NCI-H510A (cell line): ENCODE data around the gene SCFD2.

Experiments
- DNase-seq: peaks from one replicate; lab custom pipeline; 2025; lab: John Stamatoyannopoulos, UW

The SCFD2 gene

DNA sequence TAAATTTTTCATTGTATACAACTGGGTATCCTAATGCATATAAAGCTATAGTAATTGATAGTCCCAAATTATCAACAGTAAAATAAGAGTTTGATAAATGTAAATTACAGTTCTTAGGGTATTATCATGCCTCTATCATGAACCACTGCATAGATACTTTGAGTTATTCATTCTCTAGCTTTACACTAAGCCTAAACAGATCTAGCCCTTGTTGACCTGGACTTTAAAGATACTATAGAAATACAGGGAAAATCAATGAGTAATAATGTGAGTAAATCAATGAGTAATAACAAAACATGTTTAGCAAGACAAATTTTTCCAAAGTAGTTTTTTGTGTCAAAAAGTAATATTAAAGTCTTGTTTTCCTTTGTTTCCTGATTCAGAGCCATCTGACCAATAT, 228.4 kb downstream of the SCFD2 start:
- no peak for DNase-seq

DNA sequence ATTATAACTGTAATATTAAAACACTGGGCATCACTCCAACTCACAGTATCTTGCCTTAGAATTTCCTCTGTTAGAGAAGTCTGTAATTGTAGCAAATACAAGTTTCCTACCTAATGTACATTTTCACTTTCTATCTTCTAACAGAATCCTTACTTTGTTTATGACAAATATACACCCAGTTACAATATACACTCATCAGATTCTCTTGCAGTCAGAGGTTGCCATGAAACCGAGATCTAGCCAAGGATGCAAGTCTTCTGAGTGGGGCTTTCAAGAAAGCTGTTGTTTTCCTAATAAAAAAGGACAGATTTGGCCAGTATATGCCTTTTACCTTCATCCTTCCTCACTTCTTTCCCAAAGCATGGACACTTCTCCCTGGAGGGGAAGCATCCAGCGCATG, 228.9 kb downstream of the SCFD2 start:
- no peak for DNase-seq

DNA sequence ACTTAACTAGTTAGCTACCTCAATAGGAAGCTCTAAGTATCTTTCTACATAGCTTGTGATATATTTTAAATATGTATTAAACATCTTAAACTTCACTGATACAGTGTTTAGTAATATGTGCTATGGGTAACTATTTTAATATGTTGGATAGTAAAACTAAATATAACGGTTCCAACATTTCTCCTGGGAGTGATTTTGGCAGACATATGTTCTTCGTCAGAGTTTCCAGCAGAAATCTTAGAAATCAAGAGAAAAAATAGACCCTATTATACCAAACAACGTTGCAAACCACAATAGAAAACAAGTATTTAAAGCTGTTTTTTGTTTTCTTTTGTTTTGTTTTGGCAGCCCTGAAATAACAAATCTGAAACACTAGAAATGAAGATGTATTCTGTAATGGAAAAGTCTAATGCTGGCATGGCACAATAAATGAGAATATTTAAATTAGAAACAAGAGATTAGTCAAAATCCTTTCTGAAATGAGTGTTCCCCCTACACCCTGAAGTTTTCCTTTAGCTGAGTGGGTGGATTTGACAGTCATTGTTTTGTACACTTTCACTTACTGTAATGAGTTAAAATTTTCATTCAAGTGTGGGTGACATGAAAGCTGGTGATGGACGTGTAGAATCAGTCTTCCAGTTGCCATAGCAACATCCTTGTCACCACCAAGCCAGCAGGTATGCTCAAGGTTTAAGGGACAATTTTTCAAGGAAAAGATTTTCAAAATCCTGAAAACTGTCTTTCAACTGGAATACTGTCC, 233.5 kb downstream of the SCFD2 start:
- no peak for DNase-seq

DNA sequence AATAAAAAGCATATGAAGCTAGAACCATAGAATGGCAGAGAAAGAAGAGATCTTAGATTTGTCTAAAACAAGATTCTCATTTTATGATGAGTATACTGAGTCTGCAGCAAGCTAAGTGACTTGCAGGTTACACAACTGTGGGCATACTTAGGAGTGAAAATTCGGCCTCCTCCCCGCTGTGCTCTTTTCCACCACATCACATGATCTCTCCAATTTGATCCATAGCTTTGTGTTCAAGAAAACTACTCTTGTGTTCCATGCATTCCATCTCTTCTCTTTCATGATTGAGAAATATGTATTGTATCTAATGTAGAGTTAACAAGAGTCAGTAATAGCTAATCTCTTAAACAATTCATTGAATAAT, 234.3 kb downstream of the SCFD2 start:
- DNase-seq = no peak

DNA sequence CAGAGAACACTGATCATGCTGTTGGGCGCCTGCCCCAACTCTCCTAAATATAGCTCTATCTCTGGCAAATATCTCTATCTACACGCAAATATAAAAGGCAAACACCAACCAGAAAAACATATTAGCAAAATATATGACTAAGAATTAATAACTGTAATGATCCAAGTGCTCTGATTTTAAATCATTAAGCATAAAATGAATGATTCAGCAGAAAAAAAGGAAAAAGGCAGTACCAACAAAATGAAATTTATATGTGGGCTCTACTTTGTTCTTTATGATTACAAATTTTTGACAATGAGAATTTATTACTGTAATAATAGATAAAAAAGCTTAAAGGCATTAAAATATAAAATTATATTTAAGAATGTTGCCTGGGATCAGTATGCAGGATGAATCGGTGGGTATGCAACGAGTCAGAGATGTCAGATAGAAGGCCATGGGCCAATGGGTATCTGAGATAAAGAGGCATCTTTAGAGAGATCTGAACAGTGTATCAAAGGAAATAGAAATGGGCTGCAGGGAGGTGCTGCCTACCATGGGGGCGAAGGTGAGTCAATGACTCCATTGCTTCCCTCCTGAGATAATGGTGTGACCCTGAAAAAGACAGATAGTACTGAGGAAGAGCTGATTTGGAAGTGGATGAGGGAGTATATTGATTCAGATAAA, 234.8 kb downstream of the SCFD2 start:
- no peak for DNase-seq

DNA sequence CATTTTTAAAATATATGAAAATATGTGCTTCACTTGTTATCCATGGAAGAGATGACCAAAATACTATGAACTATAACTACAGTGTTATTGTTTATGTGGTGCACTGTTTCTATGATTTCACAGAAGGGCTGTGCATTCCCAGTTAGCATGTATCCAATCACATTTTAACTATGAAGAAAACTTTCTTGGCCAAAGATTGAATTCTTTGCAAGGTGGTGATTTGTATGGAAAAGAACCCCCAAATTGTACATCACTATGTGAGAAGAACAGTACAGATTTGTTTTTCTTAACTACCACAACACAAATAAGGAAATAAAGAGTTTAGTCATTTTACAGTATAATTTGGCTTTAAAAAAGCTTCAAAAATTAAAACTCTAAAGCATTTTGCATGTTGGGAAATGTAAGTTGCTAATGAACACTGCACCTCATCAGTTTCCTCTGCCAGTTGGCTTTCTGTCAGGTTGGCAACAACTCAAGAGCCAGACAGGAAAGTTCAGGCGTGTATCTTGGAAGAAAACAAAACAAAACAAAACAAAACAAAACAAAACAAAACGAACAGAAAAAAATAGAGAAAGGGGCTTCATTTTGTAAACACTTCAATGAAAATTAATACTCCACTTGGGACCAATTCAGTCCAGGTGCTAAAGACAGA, 237.0 kb downstream of the SCFD2 start:
- DNase-seq = no peak

DNA sequence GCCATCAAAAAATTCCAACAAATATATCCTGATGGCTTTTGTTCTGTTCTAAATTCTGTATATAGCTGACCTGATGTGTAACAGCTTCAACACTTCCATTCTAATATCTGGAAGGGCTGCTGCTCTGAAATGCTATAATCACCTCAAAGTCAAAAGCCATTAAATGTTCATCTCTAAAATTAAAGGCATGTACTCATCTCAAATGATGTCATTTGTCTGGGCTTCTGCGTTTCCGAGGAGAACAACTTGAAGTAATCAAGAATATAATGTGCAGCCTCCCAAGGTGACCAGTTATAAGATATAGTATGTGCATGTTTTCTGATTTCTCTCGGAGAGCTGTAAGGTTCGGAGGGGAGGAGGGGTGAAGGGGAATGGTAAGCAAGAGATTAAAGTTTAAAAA, 237.6 kb downstream of the SCFD2 start:
- no peak for DNase-seq

DNA sequence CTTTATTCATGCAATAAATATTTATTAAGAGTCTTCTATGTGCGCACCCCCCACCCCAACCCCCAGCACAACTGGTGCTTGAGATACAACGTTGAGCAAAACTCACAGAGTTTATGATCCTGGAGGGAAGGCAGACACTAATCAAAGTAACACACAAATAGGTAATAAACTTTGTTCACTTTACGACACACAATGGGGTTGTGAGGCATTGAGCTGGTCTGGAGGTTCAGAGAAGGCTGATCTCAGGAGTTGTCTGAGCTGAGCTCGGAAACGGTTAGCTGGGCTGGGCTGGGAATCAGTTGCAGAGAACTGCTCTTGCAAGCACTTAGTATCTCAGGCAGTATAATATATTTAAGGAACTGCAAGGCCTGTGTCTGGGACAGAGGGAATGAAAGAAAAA, 238.5 kb downstream of the SCFD2 start:
- DNase-seq = no peak

DNA sequence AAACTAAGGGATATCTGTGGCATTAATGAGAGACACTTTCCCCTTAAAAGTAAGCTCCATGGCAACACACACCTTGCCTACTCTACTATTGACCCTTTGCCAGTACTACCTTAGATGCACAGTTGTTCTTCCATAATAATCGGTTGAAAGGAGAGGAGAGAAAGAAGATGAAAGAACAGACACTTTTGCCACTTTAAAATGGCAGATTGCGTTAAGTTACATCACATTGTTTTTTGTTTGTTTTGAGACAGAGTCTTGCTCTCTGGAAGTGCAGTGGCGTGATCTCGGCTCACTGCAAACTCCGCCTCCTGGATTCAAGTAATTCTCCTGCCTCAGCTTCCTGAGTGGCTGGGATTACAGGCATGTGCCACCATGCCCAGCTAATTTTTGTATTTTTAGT, 239.8 kb downstream of the SCFD2 start:
- DNase-seq = no peak

DNA sequence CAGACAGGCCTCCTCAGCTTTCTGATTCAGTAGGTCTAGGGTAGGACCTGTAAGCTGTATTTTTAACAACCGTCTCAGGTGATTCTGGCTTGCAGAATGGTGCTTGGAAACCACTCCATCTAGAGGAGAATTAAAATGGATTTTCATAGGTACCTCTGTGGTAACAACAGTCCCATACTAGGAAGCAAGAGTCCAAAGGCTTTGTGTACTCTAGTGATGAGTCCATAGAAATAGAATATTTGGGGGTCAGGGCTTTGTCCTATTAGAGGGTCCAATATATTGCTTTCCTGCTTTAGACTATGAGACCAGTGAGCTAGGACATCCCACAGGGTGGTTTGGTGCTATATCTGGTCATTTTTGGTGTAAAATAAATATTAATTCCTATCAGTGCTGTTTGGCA, 242.0 kb downstream of the SCFD2 start:
- no peak for DNase-seq

DNA sequence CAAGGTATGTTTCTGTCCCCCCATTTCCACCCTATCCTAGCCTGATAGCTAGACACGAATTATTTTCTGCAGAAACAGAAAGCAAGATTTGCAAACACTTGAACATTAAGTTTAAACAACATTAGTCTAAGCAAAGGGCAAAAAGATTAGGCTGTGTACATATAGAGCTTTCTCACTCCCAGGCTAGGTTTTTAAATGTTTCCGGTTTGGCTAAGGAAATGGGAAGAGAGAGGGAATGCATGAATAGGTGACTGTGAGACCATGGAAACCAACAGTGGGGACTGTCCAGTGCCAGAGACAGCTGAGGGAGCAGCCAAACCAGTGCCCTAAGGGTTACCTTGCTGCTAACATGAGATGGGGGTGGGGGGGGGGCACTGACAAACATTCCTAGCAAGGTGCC, 242.7 kb downstream of the SCFD2 start:
- DNase-seq = no peak

DNA sequence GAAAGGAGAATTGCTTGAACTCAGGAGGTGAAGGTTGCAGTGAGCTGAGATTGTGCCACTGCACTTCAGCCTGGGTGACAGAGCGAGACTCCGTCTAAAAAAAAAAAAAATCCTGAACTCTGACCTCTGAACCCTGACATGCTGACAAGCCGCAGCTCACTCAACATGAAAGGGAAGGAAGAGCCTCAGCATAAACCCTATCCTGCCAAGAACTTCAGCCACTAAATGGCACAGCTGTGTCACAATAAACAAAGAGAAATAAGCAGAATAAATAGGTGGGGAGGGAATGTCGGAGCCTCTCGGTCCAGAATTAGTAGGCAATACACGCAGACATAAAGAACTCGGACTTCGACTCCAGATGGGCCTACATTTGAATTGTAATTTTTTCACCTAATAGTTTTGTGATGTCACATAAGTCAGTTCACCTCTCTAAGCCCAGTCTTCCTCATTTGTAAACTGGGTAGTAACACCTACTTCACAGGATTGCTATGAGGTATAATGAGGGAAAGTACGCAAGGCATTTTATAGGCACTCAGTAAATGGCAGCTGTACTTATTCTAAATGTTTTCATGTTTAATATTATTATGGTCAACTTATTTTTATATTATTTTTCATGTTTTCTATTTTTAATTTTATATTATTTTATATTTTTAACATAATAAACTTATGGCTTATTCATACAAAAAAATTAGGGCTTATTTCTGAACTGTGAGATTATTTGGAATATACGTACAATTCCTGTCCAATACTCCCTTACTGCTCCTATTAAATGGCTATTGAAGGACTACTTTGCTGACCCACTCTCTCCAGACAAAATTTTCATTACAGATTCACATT, 243.4 kb downstream of the SCFD2 start:
- DNase-seq = no peak

DNA sequence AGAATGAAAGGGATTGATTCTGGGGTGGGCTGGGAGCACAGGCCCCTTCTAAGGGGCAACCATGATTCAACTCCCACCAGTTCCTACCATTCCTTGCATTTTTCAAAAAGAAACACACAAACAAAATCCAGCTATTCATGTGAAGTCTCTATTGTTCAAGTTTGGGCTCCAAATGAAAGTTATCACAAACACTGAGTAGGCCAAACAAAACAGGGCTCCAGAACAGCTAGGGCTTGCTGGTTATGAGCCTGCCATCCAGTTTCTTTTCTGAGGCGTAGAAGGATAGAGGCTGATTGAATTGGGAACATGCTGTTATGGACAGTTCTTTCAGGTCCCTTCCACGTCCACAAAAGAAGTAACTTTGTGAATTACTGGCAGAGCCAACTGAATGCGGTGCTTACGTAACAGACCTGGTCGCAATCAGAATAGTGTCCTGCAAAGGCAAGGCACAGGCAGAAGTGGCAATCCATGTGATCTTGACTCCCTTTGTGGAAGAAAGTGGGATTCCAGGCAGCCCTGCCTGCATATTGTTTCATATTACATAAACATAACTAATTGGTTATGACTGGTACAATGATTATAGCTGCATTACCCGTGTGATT, 244.5 kb downstream of the SCFD2 start:
- DNase-seq = no peak

DNA sequence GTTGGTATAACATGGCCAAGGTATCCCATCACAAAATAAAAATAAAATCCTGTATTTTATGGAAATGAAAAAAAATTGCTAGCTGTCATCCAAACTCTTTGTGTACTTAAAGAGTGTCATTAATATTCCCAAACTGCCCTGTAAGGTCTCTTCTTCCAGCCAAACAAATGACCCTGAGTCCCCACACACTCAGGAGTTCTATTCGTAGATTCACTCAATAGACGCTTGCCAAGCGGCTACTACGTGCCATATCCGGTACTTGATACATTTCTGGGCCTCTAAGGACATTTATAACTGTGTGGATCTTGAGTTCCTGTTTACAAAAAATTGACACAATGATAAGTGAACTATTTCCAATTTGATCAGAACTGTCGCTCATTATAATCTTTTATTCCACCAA, 245.1 kb downstream of the SCFD2 start:
- no peak for DNase-seq

DNA sequence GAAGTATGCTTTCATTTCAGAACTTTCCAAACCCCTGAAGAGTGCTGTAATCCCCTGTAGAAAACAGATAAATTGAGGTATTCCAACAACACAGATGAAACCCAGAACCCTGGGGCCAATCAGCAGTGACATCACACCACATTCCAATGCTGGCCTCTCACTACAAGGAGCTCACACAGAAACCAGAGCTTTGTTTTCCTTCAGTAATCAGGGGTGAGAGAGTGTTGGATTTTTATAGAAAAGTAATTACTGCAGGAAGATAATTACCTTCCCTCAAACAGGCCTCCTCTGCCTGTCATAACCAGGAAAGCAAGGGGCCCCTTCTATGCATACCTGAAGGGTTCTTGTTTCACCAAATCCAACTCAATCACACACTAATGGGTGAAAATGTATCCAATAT, 246.2 kb downstream of the SCFD2 start:
- DNase-seq = no peak

DNA sequence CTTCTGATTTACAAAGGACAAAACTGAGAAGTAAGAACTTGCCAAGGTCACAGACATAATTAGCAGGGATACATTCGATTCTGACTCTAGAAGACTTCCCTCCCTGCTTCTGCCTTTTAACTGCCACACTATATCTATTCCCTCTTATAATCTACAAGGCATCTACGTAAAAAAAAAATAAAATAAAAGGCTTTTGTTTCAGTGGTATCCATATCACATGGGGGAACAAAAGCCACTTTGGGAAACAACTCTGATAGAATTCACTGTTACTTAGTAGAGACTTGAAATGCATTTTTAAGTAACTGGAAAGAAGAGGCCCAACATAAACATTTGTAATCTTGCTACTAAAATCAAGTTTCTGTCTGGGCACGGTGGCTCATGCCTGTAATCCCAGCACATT, 247.2 kb downstream of the SCFD2 start:
- DNase-seq = no peak

DNA sequence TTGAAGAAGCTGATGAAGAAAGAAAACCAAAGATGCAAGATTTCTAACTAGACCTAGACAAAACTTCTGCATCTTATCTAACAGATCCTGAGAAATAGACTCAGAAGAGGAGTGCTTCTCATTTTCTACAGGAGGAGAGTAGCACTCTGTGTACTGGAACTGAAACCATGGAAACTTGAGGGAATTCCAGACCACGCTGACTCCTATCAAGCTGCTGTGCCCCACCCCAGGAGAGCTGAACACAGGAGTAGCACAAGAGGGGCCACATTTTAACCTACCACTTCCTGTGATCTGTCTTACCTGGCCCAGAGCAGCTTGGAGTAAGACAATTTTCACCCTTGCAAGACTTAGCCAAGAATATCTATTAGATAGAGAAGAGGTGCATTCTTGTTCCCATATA, 248.9 kb downstream of the SCFD2 start:
- DNase-seq = no peak

DNA sequence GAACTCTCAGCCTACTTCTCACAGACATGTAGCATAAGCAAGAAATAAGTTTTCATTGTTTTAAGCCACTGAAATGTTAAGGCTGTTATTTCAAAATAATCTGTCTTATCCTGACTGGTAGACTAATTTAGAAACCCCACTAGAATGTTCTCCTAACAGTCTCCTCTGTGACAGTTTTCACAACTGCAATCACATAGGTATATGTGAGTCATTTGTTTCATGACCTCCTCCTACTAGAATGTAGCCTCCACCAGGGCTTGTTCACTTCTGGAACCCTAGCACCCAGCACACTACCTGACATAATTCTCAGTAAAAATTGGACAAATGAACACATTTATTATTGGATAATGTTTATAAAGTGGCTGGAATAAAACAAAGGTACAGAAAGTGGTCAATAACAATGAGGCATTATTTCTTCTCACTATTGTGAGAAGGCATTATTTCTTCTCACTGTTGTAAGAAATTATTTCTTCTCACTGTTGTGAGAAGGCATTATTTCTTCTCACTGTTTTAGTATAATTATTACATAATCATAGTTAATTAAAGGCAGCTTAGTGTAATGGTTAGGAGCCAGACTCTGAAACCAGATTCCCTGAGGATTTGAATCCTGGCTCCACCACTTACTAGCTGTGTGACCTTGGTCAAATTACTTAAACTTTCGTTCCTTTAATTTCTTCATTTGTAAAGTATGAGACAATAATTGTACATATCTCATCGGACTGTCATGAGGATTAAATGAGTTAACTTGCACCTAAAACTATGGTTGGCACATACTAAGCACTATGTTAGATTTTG, 252.2 kb downstream of the SCFD2 start:
- no peak for DNase-seq

DNA sequence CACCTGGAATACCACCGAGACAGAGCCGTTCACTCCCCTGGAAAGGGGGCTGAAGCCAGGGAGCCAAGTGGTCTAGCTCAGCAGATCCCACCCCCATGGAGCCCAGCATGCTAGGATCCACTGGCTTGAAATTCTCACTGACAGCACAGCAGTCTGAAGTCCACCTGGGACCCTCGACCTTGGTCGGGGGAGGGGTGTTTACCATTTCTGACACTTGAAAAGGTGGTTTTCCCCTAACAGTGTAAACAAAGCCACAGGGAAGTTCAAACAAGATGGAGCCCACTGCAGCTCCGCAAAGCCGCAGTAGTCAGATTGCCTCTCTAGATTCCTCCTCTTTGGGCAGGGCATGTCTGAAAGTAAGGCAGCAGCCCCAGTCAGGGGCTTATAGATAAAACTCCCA, 260.5 kb downstream of the SCFD2 start:
- DNase-seq = no peak

DNA sequence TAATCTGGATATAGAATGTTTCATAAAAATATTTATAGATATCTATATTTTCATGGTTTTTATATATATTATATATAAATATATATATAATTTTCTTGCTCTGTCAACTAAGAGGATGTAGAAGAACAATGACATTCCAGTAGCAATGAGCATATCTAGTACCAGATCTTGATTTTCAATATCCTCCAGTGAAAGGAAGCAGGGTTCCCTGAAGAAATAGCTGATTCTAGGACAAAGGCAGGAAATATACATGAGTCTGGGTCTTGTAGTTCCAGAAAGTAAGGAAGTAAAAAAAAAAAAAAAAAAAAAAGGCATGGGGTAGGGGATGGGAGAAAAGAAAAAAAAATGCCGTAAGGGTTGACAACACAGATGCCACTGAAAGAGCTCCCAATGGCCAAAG, 262.4 kb downstream of the SCFD2 start:
- no peak for DNase-seq

DNA sequence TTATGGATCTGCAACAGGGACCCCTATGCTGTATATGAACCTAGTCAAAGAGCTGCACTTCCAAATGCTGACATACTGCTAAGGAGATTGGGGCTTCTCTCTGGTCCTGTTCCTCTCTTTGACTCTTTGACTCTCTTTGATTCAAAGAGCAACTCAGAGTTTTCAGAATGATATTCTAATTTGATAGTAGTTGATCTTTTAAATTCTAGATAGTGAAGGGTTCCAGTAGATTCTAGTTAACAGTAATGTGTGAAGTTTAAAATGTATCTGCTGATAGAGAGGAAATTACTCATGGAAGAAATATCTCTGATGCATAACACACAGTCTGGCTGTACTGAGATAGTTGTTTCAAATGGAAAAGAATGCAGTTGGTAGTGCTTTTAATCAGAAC, 264.7 kb downstream of the SCFD2 start:
- no peak for DNase-seq
